SK-N-SH treated with all-trans-retinoic acid at 6 μM for 48 hours (cell line): ENCODE measurements around the gene ITPRIPL2.

Experiments
- ATAC-seq: fragments of 200-7000 bp; cut with Tn5 transposase; 3 replicates; pipeline ENCODE4 v1.9.1; 2020; ENCODE audit warnings: mild to moderate bottlenecking, moderate library complexity
- ARNTL ChIP-seq: fragments of 450-650 bp; formaldehyde crosslinking; IDR thresholded peaks from 2 replicates; pipeline ENCODE4 v1.5.0; 2020; ENCODE audit warnings: low read depth, mild to moderate bottlenecking, moderate library complexity, borderline replicate concordance
- BACH2 ChIP-seq: fragments of 250-450 bp; sonication (Bioruptor Pico); IDR thresholded peaks from 2 replicates; pipeline ENCODE4 v1.9.0; 2021; ENCODE audit warnings: mild to moderate bottlenecking, borderline replicate concordance
- CSDC2 ChIP-seq: fragments of 250-450 bp; sonication (Bioruptor Pico); IDR thresholded peaks from 2 replicates; pipeline ENCODE4 v1.5.0; 2020; ENCODE audit warnings: mild to moderate bottlenecking, moderate library complexity
- ESRRG ChIP-seq: fragments of 250-450 bp; sonication (Bioruptor Pico); IDR thresholded peaks from 2 replicates; pipeline ENCODE4 v1.6.1; 2021; ENCODE audit warnings: mild to moderate bottlenecking
- GLIS3 ChIP-seq: fragments of 250-450 bp; sonication (Bioruptor Pico); IDR thresholded peaks from 2 replicates; pipeline ENCODE4 v1.5.0; 2020; ENCODE audit warnings: mild to moderate bottlenecking, moderate library complexity
- ISL1 ChIP-seq: fragments of 250-450 bp; sonication (Bioruptor Pico); IDR thresholded peaks from 2 replicates; pipeline ENCODE4 v2.1.2; 2022; ENCODE audit warnings: mild to moderate bottlenecking, moderate library complexity
- OSR1 ChIP-seq: fragments of 250-450 bp; sonication (Bioruptor Pico); IDR thresholded peaks from 2 replicates; pipeline ENCODE4 v1.8.0; 2022; ENCODE audit warnings: moderate library complexity, mild to moderate bottlenecking, inconsistent platforms
- POU6F1 ChIP-seq: fragments of 250-450 bp; sonication (Bioruptor Pico); IDR thresholded peaks from 2 replicates; pipeline ENCODE4 v1.8.0; 2021; ENCODE audit warnings: low read depth, mild to moderate bottlenecking, moderate library complexity, borderline replicate concordance
- PPARA ChIP-seq: fragments of 250-450 bp; sonication (Bioruptor Pico); IDR thresholded peaks from 2 replicates; pipeline ENCODE4 v1.5.0; 2020; ENCODE audit warnings: mild to moderate bottlenecking, borderline replicate concordance
- RARB ChIP-seq: fragments of 250-450 bp; sonication (Bioruptor Pico); IDR thresholded peaks from 2 replicates; pipeline ENCODE4 v1.8.0; 2021; ENCODE audit warnings: mild to moderate bottlenecking, moderate library complexity
- SNAI2 ChIP-seq: fragments of 250-450 bp; sonication (Bioruptor Pico); IDR thresholded peaks from 2 replicates; pipeline ENCODE4 v1.5.0; 2020; ENCODE audit warnings: mild to moderate bottlenecking, moderate library complexity
- TCF4 ChIP-seq: fragments of 250-450 bp; sonication (Bioruptor Pico); IDR thresholded peaks from 2 replicates; pipeline ENCODE4 v1.8.0; 2021; ENCODE audit warnings: mild to moderate bottlenecking, moderate library complexity, borderline replicate concordance
- TOX ChIP-seq: fragments of 250-450 bp; sonication (Bioruptor Pico); IDR thresholded peaks from 2 replicates; pipeline ENCODE4 v1.8.0; 2021; ENCODE audit warnings: mild to moderate bottlenecking, moderate library complexity, borderline replicate concordance
- ZC3H10 ChIP-seq: fragments of 250-450 bp; sonication (Bioruptor Pico); IDR thresholded peaks from 2 replicates; pipeline ENCODE4 v1.5.1; 2021; ENCODE audit warnings: mild to moderate bottlenecking, moderate library complexity
- ZFP3 ChIP-seq: fragments of 250-450 bp; sonication (Bioruptor Pico); IDR thresholded peaks from 2 replicates; pipeline ENCODE4 v1.5.0; 2020; ENCODE audit warnings: mild to moderate bottlenecking, moderate library complexity
- ZFP30 ChIP-seq: fragments of 450-650 bp; formaldehyde crosslinking; IDR thresholded peaks from 2 replicates; pipeline ENCODE4 v1.5.0; 2022; ENCODE audit warnings: mild to moderate bottlenecking, moderate library complexity
- ZNF565 ChIP-seq: fragments of 450-650 bp; formaldehyde crosslinking; conservative IDR thresholded peaks from 2 replicates; pipeline ENCODE4 v1.5.0; 2020; ENCODE audit warnings: low read depth, mild to moderate bottlenecking, moderate library complexity
- ZNF70 ChIP-seq: fragments of 450-650 bp; formaldehyde crosslinking; IDR thresholded peaks from 2 replicates; pipeline ENCODE4 v1.5.0; 2020; ENCODE audit warnings: mild to moderate bottlenecking, moderate library complexity
- ZNF8 ChIP-seq: fragments of 450-650 bp; formaldehyde crosslinking; IDR thresholded peaks from 2 replicates; pipeline ENCODE4 v1.5.0; 2020; ENCODE audit warnings: mild to moderate bottlenecking, moderate library complexity
- TF ChIP-seq, protein P1 (sequence below): fragments of 250-450 bp; sonication (Bioruptor Pico); IDR thresholded peaks from 2 replicates; pipeline ENCODE4 v1.5.1; 2020; ENCODE audit warnings: low read depth, mild to moderate bottlenecking, moderate library complexity
- TF ChIP-seq, protein P2 (sequence below): fragments of 250-450 bp; sonication (Bioruptor Pico); IDR thresholded peaks from 2 replicates; pipeline ENCODE4 v1.5.1; 2021; ENCODE audit warnings: mild to moderate bottlenecking, moderate library complexity
- TF ChIP-seq, protein P3 (sequence below): fragments of 250-450 bp; sonication (Bioruptor Pico); IDR thresholded peaks from 2 replicates; pipeline ENCODE4 v1.5.0; 2020; ENCODE audit warnings: mild to moderate bottlenecking, moderate library complexity

Gene ITPRIPL2

DNA sequence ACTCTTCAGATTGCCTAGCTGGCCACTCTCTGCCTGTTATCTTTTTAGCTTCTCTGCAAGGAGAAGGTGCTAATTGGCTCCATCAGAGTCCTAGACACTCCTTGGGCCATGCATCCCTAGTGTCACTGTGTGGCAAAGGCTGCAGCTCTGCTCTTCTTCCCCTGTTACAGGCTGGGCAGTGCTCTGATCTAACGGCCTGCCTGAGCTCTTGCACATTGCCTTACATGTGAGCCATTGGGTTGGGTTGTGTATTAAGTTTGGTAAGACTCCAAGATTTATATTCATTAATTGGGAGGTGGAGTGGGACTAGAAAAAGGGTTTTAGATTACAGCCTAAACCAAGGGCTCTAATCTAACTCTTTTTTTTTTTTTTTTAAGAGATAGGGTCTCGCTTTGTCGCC, 31.2 kb downstream of the ITPRIPL2 start:
- ATAC-seq, result no peak
- TF ChIP-seq PPARA (no peak), OSR1 (no peak), GLIS3 (CRISPR knock-in tag) (no peak), BACH2 (CRISPR knock-in tag) (no peak), TOX (no peak)
- TF ChIP-seq, protein P1, sequence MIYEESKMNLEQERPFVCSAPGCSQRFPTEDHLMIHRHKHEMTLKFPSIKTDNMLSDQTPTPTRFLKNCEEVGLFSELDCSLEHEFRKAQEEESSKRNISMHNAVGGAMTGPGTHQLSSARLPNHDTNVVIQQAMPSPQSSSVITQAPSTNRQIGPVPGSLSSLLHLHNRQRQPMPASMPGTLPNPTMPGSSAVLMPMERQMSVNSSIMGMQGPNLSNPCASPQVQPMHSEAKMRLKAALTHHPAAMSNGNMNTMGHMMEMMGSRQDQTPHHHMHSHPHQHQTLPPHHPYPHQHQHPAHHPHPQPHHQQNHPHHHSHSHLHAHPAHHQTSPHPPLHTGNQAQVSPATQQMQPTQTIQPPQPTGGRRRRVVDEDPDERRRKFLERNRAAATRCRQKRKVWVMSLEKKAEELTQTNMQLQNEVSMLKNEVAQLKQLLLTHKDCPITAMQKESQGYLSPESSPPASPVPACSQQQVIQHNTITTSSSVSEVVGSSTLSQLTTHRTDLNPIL, result no peak

- ATAC-seq, result no peak
- no peak for TF ChIP-seq ZFP30
- TF ChIP-seq GLIS3 (CRISPR knock-in tag), result no peak
- TF ChIP-seq PPARA, result no peak
- TF ChIP-seq, protein P2, sequence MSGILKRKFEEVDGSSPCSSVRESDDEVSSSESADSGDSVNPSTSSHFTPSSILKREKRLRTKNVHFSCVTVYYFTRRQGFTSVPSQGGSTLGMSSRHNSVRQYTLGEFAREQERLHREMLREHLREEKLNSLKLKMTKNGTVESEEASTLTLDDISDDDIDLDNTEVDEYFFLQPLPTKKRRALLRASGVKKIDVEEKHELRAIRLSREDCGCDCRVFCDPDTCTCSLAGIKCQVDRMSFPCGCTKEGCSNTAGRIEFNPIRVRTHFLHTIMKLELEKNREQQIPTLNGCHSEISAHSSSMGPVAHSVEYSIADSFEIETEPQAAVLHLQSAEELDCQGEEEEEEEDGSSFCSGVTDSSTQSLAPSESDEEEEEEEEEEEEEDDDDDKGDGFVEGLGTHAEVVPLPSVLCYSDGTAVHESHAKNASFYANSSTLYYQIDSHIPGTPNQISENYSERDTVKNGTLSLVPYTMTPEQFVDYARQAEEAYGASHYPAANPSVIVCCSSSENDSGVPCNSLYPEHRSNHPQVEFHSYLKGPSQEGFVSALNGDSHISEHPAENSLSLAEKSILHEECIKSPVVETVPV (CRISPR knock-in tag), result no peak
- TF ChIP-seq CSDC2, result no peak
- TF ChIP-seq ZNF565 (CRISPR knock-in tag), result no peak
- TF ChIP-seq ZC3H10 (CRISPR knock-in tag), result no peak
- TF ChIP-seq, protein P1, result no peak
- no peak for TF ChIP-seq POU6F1 (CRISPR knock-in tag)
- no peak for TF ChIP-seq TOX
- TF ChIP-seq, protein P3, sequence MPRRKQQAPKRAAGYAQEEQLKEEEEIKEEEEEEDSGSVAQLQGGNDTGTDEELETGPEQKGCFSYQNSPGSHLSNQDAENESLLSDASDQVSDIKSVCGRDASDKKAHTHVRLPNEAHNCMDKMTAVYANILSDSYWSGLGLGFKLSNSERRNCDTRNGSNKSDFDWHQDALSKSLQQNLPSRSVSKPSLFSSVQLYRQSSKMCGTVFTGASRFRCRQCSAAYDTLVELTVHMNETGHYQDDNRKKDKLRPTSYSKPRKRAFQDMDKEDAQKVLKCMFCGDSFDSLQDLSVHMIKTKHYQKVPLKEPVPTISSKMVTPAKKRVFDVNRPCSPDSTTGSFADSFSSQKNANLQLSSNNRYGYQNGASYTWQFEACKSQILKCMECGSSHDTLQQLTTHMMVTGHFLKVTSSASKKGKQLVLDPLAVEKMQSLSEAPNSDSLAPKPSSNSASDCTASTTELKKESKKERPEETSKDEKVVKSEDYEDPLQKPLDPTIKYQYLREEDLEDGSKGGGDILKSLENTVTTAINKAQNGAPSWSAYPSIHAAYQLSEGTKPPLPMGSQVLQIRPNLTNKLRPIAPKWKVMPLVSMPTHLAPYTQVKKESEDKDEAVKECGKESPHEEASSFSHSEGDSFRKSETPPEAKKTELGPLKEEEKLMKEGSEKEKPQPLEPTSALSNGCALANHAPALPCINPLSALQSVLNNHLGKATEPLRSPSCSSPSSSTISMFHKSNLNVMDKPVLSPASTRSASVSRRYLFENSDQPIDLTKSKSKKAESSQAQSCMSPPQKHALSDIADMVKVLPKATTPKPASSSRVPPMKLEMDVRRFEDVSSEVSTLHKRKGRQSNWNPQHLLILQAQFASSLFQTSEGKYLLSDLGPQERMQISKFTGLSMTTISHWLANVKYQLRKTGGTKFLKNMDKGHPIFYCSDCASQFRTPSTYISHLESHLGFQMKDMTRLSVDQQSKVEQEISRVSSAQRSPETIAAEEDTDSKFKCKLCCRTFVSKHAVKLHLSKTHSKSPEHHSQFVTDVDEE, result no peak
- TF ChIP-seq TCF4 (CRISPR knock-in tag), result no peak
- TF ChIP-seq ESRRG (CRISPR knock-in tag), result no peak
- TF ChIP-seq ZNF8, result no peak
- no peak for TF ChIP-seq SNAI2
- no peak for TF ChIP-seq ZFP3 (CRISPR knock-in tag)
- TF ChIP-seq BACH2 (CRISPR knock-in tag), result no peak
- no peak for TF ChIP-seq RARB (CRISPR knock-in tag)
- no peak for TF ChIP-seq ARNTL (CRISPR knock-in tag)
- no peak for TF ChIP-seq ZNF70
Observed at GRCh38 chr16:19147126-19147525, 33.4 kb downstream of the ITPRIPL2 start.

- TF ChIP-seq, protein P1, result no peak
- no peak for TF ChIP-seq ZFP3 (CRISPR knock-in tag)
- TF ChIP-seq ISL1 (CRISPR knock-in tag), result no peak
- no peak for TF ChIP-seq ZFP30
- no peak for TF ChIP-seq ESRRG (CRISPR knock-in tag)
- no peak for TF ChIP-seq ARNTL (CRISPR knock-in tag)
- TF ChIP-seq, protein P2 (CRISPR knock-in tag), result no peak
- no peak for TF ChIP-seq TOX
- TF ChIP-seq CSDC2, result no peak
- no peak for TF ChIP-seq PPARA
- TF ChIP-seq OSR1, result no peak
- no peak for TF ChIP-seq BACH2 (CRISPR knock-in tag)
- TF ChIP-seq TCF4 (CRISPR knock-in tag), result no peak
- TF ChIP-seq SNAI2, result no peak
- no peak for TF ChIP-seq ZNF70
- no peak for TF ChIP-seq ZNF565 (CRISPR knock-in tag)
- no peak for ATAC-seq
Observed at GRCh38 chr16:19147627-19148026, 33.9 kb downstream of the ITPRIPL2 start.
